Esophagus muscularis mucosa (tissue), 4 donors: ENCODE measurements around the gene CHCHD6. TPM values are rescaled to one million over a fixed set of nuclear protein-coding genes. Genes with fewer than 3 reads are reported as not detected.

ENCODE experiments used
- DNase-seq: peaks from one replicate; pipeline ENCODE4 v3.0.0-alpha.2; 2017; ENCODE audit errors: extremely low spot score
- H3K27ac ChIP-seq, 4 donors: fragments of 200-600 bp; sonication (generic); replicated peaks in 1 of 4; 1 replicate in 3 of 4; 2 replicates in 1 of 4; pipeline ENCODE4 v1.5.1; 2016 to 2019; ENCODE audit warnings: mild to moderate bottlenecking in 1 of 4
- H3K27me3 ChIP-seq, 4 donors: fragments of 200-600 bp; sonication (generic); one replicate each; pipeline versions ENCODE4 v1.5.1 to v1.6.0; 2016 to 2019
- H3K36me3 ChIP-seq, 4 donors: fragments of 200-600 bp; sonication (generic); one replicate each; pipeline ENCODE4 v1.5.1; 2016 to 2019
- H3K4me1 ChIP-seq, 4 donors: fragments of 200-600 bp; sonication (generic); one replicate each; pipeline ENCODE4 v1.5.1; 2016 to 2019
- H3K4me3 ChIP-seq, 4 donors: fragments of 200-600 bp; sonication (generic); 1 replicate in 2 of 4; 2 replicates in 2 of 4; pipeline ENCODE4 v1.5.1; 2016 to 2019; ENCODE audit warnings: mild to moderate bottlenecking in 4 of 4, moderate library complexity in 1 of 4
- H3K9me3 ChIP-seq, 4 donors: fragments of 200-600 bp; sonication (generic); 1 replicate in 3 of 4; 2 replicates in 1 of 4; pipeline ENCODE4 v1.5.1; 2016 to 2019
- CTCF ChIP-seq, 3 experiments: fragments of 200-600 bp in 2 of 3; fragments of 450-650 bp in 1 of 3; sonication (generic) in 2 of 3; IDR thresholded peaks; one replicate each; pipeline ENCODE4 v1.5.1; 2017 to 2019; ENCODE audit warnings: antibody characterized with exemption in 3 of 3, mild to moderate bottlenecking in 2 of 3, moderate library complexity in 1 of 3
- EP300 ChIP-seq: sonication (generic); formaldehyde crosslinking; IDR thresholded peaks from one replicate; pipeline ENCODE4 v1.6.1; 2017; ENCODE audit warnings: antibody characterized with exemption
- POLR2A ChIP-seq: fragments of 450-650 bp; IDR thresholded peaks from one replicate; pipeline ENCODE4 v1.6.1; 2017; ENCODE audit warnings: antibody characterized with exemption, moderate library complexity, mild to moderate bottlenecking, low read depth
- POLR2AphosphoS5 ChIP-seq, 2 donors: sonication (generic); formaldehyde crosslinking; IDR thresholded peaks; one replicate each; pipeline ENCODE4 v1.6.1; 2017; ENCODE audit warnings: antibody characterized with exemption in 2 of 2
- WGBS: methylation state at CpG from one replicate; pipeline ENCODE4 v1.1.5; 2018; 5-methylcytosine and 5-hydroxymethylcytosine counted together
- intact Hi-C: fragments of 100-400 bp; cut with DNase I; formaldehyde crosslinking; loops from one replicate; pipeline ENCODE4 v1.15.1; 2023
- total RNA-seq, 4 donors: library from RNA; depleted of rRNA; stranded (reverse); fragments of >200 nt; gene quantifications; one replicate each; pipeline versions ENCODE4 v1.1.0 to v1.2.1, GENCODE V29; 2016

Gene CHCHD6
- total RNA-seq, 4 donors from 2014 or later: 10.3 to 13.4 (median 12.1) TPM

DNA sequence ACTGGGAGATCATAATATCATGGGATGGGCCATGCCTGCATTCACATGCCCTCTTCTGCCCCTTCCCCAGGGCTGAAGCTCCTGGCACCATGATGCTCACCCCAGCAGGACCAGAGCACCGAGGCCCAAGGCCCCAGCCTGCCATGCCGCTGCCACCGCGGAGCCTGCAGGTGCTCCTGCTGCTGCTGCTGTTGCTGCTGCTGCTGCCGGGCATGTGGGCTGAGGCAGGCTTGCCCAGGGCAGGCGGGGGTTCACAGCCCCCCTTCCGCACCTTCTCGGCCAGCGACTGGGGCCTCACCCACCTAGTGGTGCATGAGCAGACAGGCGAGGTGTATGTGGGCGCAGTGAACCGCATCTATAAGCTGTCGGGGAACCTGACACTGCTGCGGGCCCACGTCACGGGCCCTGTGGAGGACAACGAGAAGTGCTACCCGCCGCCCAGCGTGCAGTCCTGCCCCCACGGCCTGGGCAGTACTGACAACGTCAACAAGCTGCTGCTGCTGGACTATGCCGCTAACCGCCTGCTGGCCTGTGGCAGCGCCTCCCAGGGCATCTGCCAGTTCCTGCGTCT, 284.5 kb downstream of the CHCHD6 start:
- peaks cover 0 to 48% (median 29%) of the 10 kb centered on the region in 4 donors for H3K36me3 ChIP-seq
- H3K4me1 ChIP-seq: peaks cover 44 to 76% (median 66%) of the 10 kb centered on the region in 4 donors
- TF ChIP-seq EP300 (no peak), POLR2A (no peak), POLR2AphosphoS5 (IDR thresholded peaks at IDR 0.05) (no peak), CTCF (IDR thresholded peaks at IDR 0.05) (no peak)
- H3K9me3 ChIP-seq: no peaks in the 10 kb centered on the region
- no peaks in the 10 kb centered on the region for H3K27me3 ChIP-seq
- no peak for DNase-seq
- H3K4me3 ChIP-seq: no peak overlapping the region
- 88% methylated on average over 17 of the region's 26 CpGs for WGBS
- intact Hi-C loops: loop anchor here (10.0 kb wide), 2 partner anchors 314 to 556 kb away; no protein-coding TSS in a partner anchor
- H3K27ac ChIP-seq: no peak overlapping the region

DNA sequence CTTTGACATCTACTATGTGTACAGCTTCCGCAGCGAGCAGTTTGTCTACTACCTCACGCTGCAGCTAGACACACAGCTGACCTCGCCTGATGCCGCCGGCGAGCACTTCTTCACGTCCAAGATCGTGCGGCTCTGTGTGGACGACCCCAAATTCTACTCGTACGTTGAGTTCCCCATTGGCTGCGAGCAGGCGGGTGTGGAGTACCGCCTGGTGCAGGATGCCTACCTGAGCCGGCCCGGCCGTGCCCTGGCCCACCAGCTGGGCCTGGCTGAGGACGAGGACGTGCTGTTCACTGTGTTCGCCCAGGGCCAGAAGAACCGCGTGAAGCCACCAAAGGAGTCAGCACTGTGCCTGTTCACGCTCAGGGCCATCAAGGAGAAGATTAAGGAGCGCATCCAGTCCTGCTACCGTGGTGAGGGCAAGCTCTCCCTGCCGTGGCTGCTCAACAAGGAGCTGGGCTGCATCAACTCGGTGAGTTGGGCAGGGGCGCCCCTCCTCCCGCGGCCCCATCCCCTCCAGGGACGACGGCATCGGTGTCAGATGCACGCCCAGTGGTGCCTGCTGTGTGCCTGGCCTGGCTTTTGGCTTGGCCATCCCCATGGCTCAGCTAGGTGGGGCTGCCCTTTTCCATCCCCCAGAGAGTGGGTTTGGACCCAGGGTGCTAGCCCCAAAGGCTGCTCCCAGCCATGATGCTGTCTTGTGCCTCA, 285.4 kb downstream of the CHCHD6 start:
- peaks cover 0 to 48% (median 29%) of the 10 kb centered on the region in 4 donors for H3K36me3 ChIP-seq
- no peaks in the 10 kb centered on the region for H3K9me3 ChIP-seq
- H3K4me3 ChIP-seq: no peak overlapping the region
- TF ChIP-seq CTCF (IDR thresholded peaks at IDR 0.05) (no peak), EP300 (no peak)
- intact Hi-C loops: loop anchor here (10.0 kb wide), 2 partner anchors 315 to 555 kb away; no protein-coding TSS in a partner anchor
- no peak for DNase-seq
- H3K27ac ChIP-seq: no peak overlapping the region
- WGBS: 92% methylated on average over 25 of the region's 36 CpGs
- H3K27me3 ChIP-seq: no peaks in the 10 kb centered on the region
- H3K4me1 ChIP-seq: peaks cover 46 to 76% (median 67%) of the 10 kb centered on the region in 4 donors

DNA sequence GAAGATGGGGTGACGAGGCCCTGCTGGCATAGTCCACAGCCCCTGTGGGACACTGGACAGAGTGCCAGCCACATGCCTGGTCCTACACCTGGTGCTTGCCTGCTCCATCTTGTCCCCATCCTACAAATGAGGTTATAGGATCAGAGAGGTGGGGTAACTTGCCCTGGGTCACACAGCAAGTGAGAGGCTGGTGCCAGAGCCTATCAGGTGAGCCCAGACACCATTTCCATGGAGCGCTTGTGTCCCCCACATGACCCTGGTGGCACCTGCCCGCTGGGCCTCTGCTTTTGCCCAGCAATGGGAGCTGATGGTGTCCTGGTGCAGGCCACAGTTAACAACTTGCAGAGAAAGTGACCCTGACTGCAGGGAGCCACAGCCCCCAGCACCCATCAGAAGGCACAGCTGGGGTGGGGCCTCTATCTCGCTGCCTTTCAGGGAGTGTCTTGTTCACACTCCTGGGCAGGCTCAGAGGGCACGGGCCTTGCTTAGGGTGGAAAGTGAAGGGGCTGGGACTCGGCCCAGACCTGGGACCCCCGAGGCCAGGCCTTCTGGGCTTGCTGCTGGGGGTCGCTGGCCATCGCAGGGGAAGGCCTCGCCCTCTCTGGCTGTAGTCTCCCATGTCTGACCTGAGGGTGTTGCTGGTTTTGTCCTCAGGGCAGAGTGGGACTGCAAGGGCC, 286.1 kb downstream of the CHCHD6 start:
- Histone ChIP-seq H3K9me3 (no peaks in the 10 kb centered on the region), H3K4me3 (no peak overlapping the region), H3K4me1 (peaks cover 46 to 76% (median 67%) of the 10 kb centered on the region in 4 donors), H3K27me3 (no peaks in the 10 kb centered on the region), H3K36me3 (peaks cover 0 to 48% (median 29%) of the 10 kb centered on the region in 4 donors), H3K27ac (no peak overlapping the region)
- whole genome bisulfite sequencing: 82% methylated on average over 9 of the region's 10 CpGs
- no peak for TF ChIP-seq EP300
- TF ChIP-seq POLR2A: no peak
- no peak for TF ChIP-seq CTCF (IDR thresholded peaks at IDR 0.05)
- no peak for TF ChIP-seq POLR2AphosphoS5 (IDR thresholded peaks at IDR 0.05)
- intact Hi-C loops: no loop called here
- no peak for DNase-seq

DNA sequence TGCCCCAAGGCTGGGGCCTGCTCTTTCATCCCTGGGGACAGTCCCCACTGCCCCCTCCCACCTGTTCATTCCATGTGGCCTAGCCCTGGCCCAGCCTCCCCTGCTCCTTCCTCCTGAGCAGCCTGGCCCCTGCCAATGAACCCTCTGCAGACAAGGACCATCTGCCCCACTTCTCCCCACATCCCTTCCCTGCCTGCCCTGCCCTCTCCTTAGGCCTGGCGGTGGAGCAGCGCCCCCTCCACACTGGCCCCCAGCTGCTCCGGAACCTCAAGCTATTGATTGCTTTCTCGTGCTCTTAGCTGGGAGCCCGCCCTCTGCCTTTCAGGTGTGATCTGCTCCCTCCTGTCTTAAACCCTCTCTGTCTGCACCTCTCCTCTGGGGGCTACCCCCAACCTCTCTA, 286.9 kb downstream of the CHCHD6 start:
- DNase-seq: no peak
- 94% methylated on average over 5 of the region's 5 CpGs for WGBS
- intact Hi-C loops: no loop called here
- H3K36me3 ChIP-seq: peaks cover 0 to 48% (median 29%) of the 10 kb centered on the region in 4 donors
- no peak overlapping the region for H3K27ac ChIP-seq
- no peak overlapping the region for H3K4me3 ChIP-seq
- H3K9me3 ChIP-seq: no peaks in the 10 kb centered on the region
- H3K4me1 ChIP-seq: peaks cover 42 to 76% (median 62%) of the 10 kb centered on the region in 4 donors
- no peaks in the 10 kb centered on the region for H3K27me3 ChIP-seq
- TF ChIP-seq EP300: no peak
- no peak for TF ChIP-seq POLR2AphosphoS5 (IDR thresholded peaks at IDR 0.05)
- no peak for TF ChIP-seq CTCF (IDR thresholded peaks at IDR 0.05)
- TF ChIP-seq POLR2A: no peak
